NB4 (cell line): ENCODE results near the gene FCER1A.
"Not testable (repeated sequence)": the region's sequence is repeated elsewhere in the genome, so short reads cannot be mapped to it uniquely, and the experiment has no call there.

Experiments used
- DNase-seq: peaks from one replicate; pipeline ENCODE4 v3.0.0; 2010; ENCODE audit warnings: low read depth
- H3K4me3 ChIP-seq: one replicate; pipeline ENCODE4 v1.5.1; 2011; ENCODE audit warnings: mild to moderate bottlenecking, low read depth, low read length, moderate library complexity
- MAX ChIP-seq: IDR thresholded peaks from 2 replicates; pipeline ENCODE4 v1.6.1; 2011; ENCODE audit warnings: low read depth, low read length
- MYC ChIP-seq: IDR thresholded peaks from 2 replicates; pipeline ENCODE4 v1.6.1; 2011; ENCODE audit warnings: low read depth, low read length
- POLR2A ChIP-seq: IDR thresholded peaks from 2 replicates; pipeline ENCODE4 v1.6.1; 2011; ENCODE audit warnings: mild to moderate bottlenecking; ENCODE audit not compliant: insufficient read length; ENCODE audit errors: extremely low read depth
- TF ChIP-seq, protein P1 (sequence below): IDR thresholded peaks from one replicate; pipeline ENCODE4 v1.5.1; 2012; ENCODE audit warnings: low read depth, low read length

FCER1A gene

GRCh38 chr1:159338018-159338417, 35.9 kb downstream of the FCER1A start:
- TF ChIP-seq MAX, result no peak
- TF ChIP-seq POLR2A, result no peak
- TF ChIP-seq MYC, result no peak
- TF ChIP-seq, protein P1, sequence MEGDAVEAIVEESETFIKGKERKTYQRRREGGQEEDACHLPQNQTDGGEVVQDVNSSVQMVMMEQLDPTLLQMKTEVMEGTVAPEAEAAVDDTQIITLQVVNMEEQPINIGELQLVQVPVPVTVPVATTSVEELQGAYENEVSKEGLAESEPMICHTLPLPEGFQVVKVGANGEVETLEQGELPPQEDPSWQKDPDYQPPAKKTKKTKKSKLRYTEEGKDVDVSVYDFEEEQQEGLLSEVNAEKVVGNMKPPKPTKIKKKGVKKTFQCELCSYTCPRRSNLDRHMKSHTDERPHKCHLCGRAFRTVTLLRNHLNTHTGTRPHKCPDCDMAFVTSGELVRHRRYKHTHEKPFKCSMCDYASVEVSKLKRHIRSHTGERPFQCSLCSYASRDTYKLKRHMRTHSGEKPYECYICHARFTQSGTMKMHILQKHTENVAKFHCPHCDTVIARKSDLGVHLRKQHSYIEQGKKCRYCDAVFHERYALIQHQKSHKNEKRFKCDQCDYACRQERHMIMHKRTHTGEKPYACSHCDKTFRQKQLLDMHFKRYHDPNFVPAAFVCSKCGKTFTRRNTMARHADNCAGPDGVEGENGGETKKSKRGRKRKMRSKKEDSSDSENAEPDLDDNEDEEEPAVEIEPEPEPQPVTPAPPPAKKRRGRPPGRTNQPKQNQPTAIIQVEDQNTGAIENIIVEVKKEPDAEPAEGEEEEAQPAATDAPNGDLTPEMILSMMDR, result no peak
- DNase-seq, result no peak
- H3K4me3 ChIP-seq, result no peak overlapping the region

- no peak for DNase-seq
- H3K4me3 ChIP-seq, result no peak overlapping the region
- TF ChIP-seq MAX (no peak), POLR2A (no peak), MYC (no peak)
- TF ChIP-seq, protein P1, result no peak
These were observed 37.4 kb downstream of the FCER1A start for GRCh38 chr1:159339536-159339935.

- TF ChIP-seq MYC (no peak), POLR2A (no peak), MAX (no peak)
- TF ChIP-seq, protein P1, result no peak
- no peak overlapping the region for H3K4me3 ChIP-seq
- no peak for DNase-seq
These were observed 39.6 kb downstream of the FCER1A start for GRCh38 chr1:159341736-159342135.

GRCh38 chr1:159342761-159343425, 40.8 kb downstream of the FCER1A start:
- DNase-seq, result no peak
- no peak overlapping the region for H3K4me3 ChIP-seq
- TF ChIP-seq, protein P1, result no peak
- TF ChIP-seq MYC (no peak), MAX (no peak), POLR2A (no peak)

- H3K4me3 ChIP-seq, DNase-seq: not testable (repeated sequence)
These were observed 47.2 kb downstream of the FCER1A start for GRCh38 chr1:159349374-159349773.

GRCh38 chr1:159352436-159352835, 50.3 kb downstream of the FCER1A start:
- no peak for TF ChIP-seq MYC
- TF ChIP-seq POLR2A, result no peak
- no peak for TF ChIP-seq MAX
- TF ChIP-seq, protein P1, result no peak
- DNase-seq, result no peak
- H3K4me3 ChIP-seq, result no peak overlapping the region
